NCI-H1105 treated with DMSO at 0.1 percent for 48 hours (cell line): ENCODE measurements around the gene DOCK4.
A peak's percentile ranks its signal among the peaks of the same experiment; 100 is the strongest.

Experiments used
- DNase-seq: peaks from one replicate; lab custom pipeline; 2025; lab: John Stamatoyannopoulos, UW

Gene DOCK4

GRCh38 chr7:111765751-111766643 is 440.2 kb downstream of the DOCK4 start:
- no peak for DNase-seq

GRCh38 chr7:111763221-111763801 is 442.9 kb downstream of the DOCK4 start:
- DNase-seq, result peak; percentile 69

GRCh38 chr7:111762799-111763198 is 443.4 kb downstream of the DOCK4 start:
- no peak for DNase-seq

- no peak for DNase-seq
Observed at GRCh38 chr7:111762211-111762610, 444.0 kb downstream of the DOCK4 start.

- no peak for DNase-seq
Observed at GRCh38 chr7:111760043-111760442, 446.2 kb downstream of the DOCK4 start.

- DNase-seq, result peak; percentile 15
Observed at GRCh38 chr7:111758332-111758731, 447.9 kb downstream of the DOCK4 start.

- DNase-seq, result no peak
Observed at GRCh38 chr7:111756687-111757178, 449.5 kb downstream of the DOCK4 start.

GRCh38 chr7:111755383-111755782 is 450.8 kb downstream of the DOCK4 start:
- no peak for DNase-seq

- no peak for DNase-seq
Observed at GRCh38 chr7:111753968-111754367, 452.2 kb downstream of the DOCK4 start.

GRCh38 chr7:111752022-111752582 is 454.1 kb downstream of the DOCK4 start:
- DNase-seq, result peak; percentile 33

GRCh38 chr7:111750878-111751277 is 455.3 kb downstream of the DOCK4 start:
- no peak for DNase-seq

- DNase-seq, result no peak
Observed at GRCh38 chr7:111750228-111750627, 456.0 kb downstream of the DOCK4 start.

- no peak for DNase-seq
Observed at GRCh38 chr7:111749625-111750024, 456.6 kb downstream of the DOCK4 start.

- DNase-seq, result no peak
Observed at GRCh38 chr7:111747718-111748117, 458.5 kb downstream of the DOCK4 start.

- no peak for DNase-seq
Observed at GRCh38 chr7:111746950-111747349, 459.2 kb downstream of the DOCK4 start.

- no peak for DNase-seq
Observed at GRCh38 chr7:111744501-111745155, 461.6 kb downstream of the DOCK4 start.

- no peak for DNase-seq
Observed at GRCh38 chr7:111743244-111743847, 462.9 kb downstream of the DOCK4 start.

- peak; percentile 76 for DNase-seq
Observed at GRCh38 chr7:111741811-111742240, 464.4 kb downstream of the DOCK4 start.

- no peak for DNase-seq
Observed at GRCh38 chr7:111740942-111741341, 465.3 kb downstream of the DOCK4 start.

- no peak for DNase-seq
Observed at GRCh38 chr7:111736552-111736874, 469.7 kb downstream of the DOCK4 start.

GRCh38 chr7:111735661-111736551 is 470.3 kb downstream of the DOCK4 start:
- peak; percentile 62 for DNase-seq
